Measurements from ENCODE around the gene CDC42EP2.

GRCh38 chr11:65279741-65280440 lies 34.8 kb upstream of the CDC42EP2 start:
- TF ChIP-seq TAF1 (IDR thresholded peaks at IDR 0.05; ENCODE audit: low read depth) (no peak), MAX (IDR thresholded peaks at IDR 0.05) (no peak), REST (IDR thresholded peaks at IDR 0.05; ENCODE audit: low read depth) (no peak), EP300 (IDR thresholded peaks at IDR 0.05; ENCODE audit: borderline replicate concordance) (no peak), ZBTB7A (IDR thresholded peaks at IDR 0.05; ENCODE audit: low read depth) (no peak), YY1 (IDR thresholded peaks at IDR 0.05; ENCODE audit: low read depth) (no peak), CEBPB (IDR thresholded peaks at IDR 0.05) (no peak), TCF12 (IDR thresholded peaks at IDR 0.05; ENCODE audit: low read depth) (no peak), RAD21 (IDR thresholded peaks at IDR 0.05; ENCODE audit: low read depth) (no peak), USF1 (IDR thresholded peaks at IDR 0.05) (no peak)

Data from Ishikawa (cell line).